ENCODE data around the gene SRCIN1. TPM values are rescaled to one million over a fixed set of nuclear protein-coding genes. Genes with fewer than 3 reads are reported as not detected.

The SRCIN1 gene
- total RNA-seq, 1 donor from 2014 or later = not detected

DNA sequence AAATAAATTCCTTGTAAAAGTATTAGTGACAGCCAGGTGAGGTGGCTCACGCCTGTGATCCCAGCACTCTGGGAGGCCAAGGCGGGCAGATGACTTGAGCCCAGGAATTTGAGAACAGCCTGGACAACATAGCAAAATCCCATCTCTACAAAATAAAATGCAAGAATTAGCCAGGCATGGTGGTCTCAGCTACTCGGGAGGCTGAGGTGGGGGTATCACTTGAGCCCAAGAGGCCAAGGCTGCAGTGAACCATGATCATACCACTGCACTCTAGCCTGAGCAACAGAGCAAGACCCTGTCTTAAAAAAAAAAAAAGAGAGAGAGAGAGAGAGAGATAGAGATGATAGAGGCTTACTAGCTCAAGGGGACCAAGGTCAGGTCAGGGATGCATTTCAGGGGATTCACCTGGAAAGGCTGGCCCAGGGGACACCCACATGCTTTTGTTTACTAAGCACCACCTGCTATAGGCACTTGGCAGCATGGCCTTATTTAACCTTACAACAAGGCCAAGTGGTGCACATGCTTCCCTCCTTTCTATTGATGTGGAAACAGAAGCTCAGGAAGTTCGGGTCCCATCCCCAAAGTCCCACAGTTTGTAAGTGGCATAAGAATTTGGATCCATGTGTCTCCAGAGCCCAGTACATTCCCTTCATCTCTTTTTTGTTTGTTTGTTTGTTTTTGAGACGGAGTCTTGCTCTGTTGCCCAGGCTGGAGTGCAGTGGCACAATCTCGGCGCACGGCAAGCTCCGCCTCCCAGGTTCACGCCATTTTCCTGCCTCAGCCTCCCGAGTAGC, 12.4 kb upstream of the SRCIN1 start:
- Histone ChIP-seq H3K36me3 (no peaks in the 10 kb centered on the region), H3K27me3 (no peaks in the 10 kb centered on the region), H3K4me3 (no peak overlapping the region), H3K4me1 (no peaks in the 10 kb centered on the region), H3K9me3 (no peaks in the 10 kb centered on the region), H3K27ac (no peak overlapping the region)
- TF ChIP-seq CTCF (IDR thresholded peaks at IDR 0.05) = no peak
- no peak for DNase-seq (ENCODE audit: low spot score in 2 of 2)
- intact Hi-C loops (cut with DNase I) = no loop called here

- H3K36me3 ChIP-seq = no peaks in the 10 kb centered on the region
- H3K9me3 ChIP-seq = no peaks in the 10 kb centered on the region
- H3K4me1 ChIP-seq = no peaks in the 10 kb centered on the region
- no peak for TF ChIP-seq CTCF (IDR thresholded peaks at IDR 0.05)
- no peak overlapping the region for H3K4me3 ChIP-seq
- intact Hi-C loops (cut with DNase I) = no loop called here
- DNase-seq (ENCODE audit: low spot score in 2 of 2) = no peak
- no peak overlapping the region for H3K27ac ChIP-seq
- H3K27me3 ChIP-seq = no peaks in the 10 kb centered on the region
Observed at GRCh38 chr17:38617074-38617860, 11.5 kb upstream of the SRCIN1 start.

DNA sequence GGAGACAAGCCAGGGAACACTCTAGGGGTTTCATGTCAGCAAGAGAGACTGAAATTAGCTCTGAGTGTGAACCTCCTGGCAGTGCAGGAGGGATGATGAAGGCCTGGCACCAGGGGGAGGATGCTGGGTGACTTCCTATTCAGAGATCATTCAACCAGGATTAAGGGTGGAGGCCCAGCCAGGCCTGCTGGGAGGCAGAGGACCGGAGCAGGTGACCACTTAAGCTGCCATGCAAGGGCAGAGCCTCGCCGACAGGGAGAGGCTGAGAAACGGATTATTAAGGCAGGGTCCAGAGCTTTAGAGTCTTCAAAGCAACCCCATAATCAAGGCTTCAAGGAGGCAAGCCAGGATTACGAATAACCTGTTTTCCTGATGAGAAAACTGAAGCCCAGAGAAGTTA, 10.6 kb upstream of the SRCIN1 start:
- no peaks in the 10 kb centered on the region for H3K4me1 ChIP-seq
- intact Hi-C loops (cut with DNase I) = no loop called here
- H3K27me3 ChIP-seq = no peaks in the 10 kb centered on the region
- H3K9me3 ChIP-seq = peaks cover 0 to 8% of the 10 kb centered on the region in 2 donors
- no peak for DNase-seq (ENCODE audit: low spot score in 2 of 2)
- no peak for TF ChIP-seq CTCF (IDR thresholded peaks at IDR 0.05)
- H3K36me3 ChIP-seq = no peaks in the 10 kb centered on the region
- no peak overlapping the region for H3K4me3 ChIP-seq
- no peak overlapping the region for H3K27ac ChIP-seq

GRCh38 chr17:38613981-38614779, 8.4 kb upstream of the SRCIN1 start:
- DNase-seq (ENCODE audit: low spot score in 2 of 2) = no peak
- no peak for TF ChIP-seq CTCF (IDR thresholded peaks at IDR 0.05)
- no peak overlapping the region for H3K4me3 ChIP-seq
- no peak overlapping the region for H3K27ac ChIP-seq
- intact Hi-C loops (cut with DNase I) = no loop called here
- H3K27me3 ChIP-seq = peaks cover 6% of the 10 kb centered on the region
- H3K9me3 ChIP-seq = peaks cover 0 to 8% of the 10 kb centered on the region in 2 donors
- H3K36me3 ChIP-seq = no peaks in the 10 kb centered on the region
- no peaks in the 10 kb centered on the region for H3K4me1 ChIP-seq

GRCh38 chr17:38613525-38613980, 7.8 kb upstream of the SRCIN1 start:
- no peak for DNase-seq (ENCODE audit: low spot score in 2 of 2)
- intact Hi-C loops (cut with DNase I) = no loop called here
- no peak for TF ChIP-seq CTCF (IDR thresholded peaks at IDR 0.05)
- no peak overlapping the region for H3K4me3 ChIP-seq
- H3K9me3 ChIP-seq = peaks cover 0 to 8% of the 10 kb centered on the region in 2 donors
- no peaks in the 10 kb centered on the region for H3K36me3 ChIP-seq
- H3K27ac ChIP-seq = no peak overlapping the region
- H3K4me1 ChIP-seq = no peaks in the 10 kb centered on the region
- peaks cover 13% of the 10 kb centered on the region for H3K27me3 ChIP-seq
